ENCODE measurements around the gene HNRNPU. TPM values are rescaled to one million over a fixed set of nuclear protein-coding genes. Genes with fewer than 3 reads are reported as not detected.

HNRNPU gene
- total and polyA plus RNA-seq, 2 of the 13 experiments (the other 11 are each of a cell fraction or from before 2014, with no cell fraction given) = 101 to 508 TPM

DNA sequence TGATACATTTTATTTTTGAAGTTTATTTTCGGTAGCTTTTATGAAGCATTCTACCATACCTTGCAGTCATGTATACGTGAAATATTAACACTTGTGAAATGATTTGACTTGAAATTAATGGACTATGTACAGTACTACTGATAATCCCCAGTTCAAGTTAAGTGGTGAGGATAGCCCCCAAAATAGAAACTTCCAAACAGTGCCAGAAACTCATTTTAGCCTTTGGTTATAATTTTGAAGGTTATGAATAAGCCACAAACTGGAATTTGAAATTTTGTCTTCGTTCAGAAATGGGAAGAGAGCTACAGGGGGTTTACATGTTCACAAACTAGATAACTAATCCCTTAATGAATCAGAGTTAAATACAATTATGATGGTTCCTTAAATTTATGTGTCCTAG, 1.5 kb upstream of the HNRNPU start (continued):
- TF ChIP-seq MATR3 (CRISPR knock-in tag; IDR thresholded peaks at IDR 0.05) (no peak), ZNF121 (CRISPR knock-in tag; IDR thresholded peaks at IDR 0.05) (no peak), ZNF3 (CRISPR knock-in tag; IDR thresholded peaks at IDR 0.05) (no peak)
- TF ChIP-seq, protein P1, sequence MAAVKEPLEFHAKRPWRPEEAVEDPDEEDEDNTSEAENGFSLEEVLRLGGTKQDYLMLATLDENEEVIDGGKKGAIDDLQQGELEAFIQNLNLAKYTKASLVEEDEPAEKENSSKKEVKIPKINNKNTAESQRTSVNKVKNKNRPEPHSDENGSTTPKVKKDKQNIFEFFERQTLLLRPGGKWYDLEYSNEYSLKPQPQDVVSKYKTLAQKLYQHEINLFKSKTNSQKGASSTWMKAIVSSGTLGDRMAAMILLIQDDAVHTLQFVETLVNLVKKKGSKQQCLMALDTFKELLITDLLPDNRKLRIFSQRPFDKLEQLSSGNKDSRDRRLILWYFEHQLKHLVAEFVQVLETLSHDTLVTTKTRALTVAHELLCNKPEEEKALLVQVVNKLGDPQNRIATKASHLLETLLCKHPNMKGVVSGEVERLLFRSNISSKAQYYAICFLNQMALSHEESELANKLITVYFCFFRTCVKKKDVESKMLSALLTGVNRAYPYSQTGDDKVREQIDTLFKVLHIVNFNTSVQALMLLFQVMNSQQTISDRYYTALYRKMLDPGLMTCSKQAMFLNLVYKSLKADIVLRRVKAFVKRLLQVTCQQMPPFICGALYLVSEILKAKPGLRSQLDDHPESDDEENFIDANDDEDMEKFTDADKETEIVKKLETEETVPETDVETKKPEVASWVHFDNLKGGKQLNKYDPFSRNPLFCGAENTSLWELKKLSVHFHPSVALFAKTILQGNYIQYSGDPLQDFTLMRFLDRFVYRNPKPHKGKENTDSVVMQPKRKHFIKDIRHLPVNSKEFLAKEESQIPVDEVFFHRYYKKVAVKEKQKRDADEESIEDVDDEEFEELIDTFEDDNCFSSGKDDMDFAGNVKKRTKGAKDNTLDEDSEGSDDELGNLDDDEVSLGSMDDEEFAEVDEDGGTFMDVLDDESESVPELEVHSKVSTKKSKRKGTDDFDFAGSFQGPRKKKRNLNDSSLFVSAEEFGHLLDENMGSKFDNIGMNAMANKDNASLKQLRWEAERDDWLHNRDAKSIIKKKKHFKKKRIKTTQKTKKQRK (IDR thresholded peaks at IDR 0.05; ENCODE audit: low read length) = no peak

DNA sequence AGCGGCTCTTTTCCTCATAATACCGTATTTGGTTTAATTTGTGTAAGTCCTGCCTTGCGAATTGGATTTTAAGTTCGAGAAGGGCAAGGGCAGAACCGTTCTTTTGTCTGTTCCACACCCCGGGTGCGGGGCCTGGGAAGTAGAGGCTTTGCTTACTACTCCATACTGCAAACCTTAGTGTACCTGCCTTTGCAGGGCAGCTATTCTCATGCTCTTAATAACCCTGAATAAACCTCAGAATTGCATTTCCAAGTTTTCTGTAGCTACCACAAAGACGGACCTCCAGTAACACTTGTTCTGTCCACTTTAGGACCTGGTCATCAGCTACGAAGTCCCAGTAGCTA, 657 bp upstream of the HNRNPU start:
- CTCF ChIA-PET (ENCODE audit: low intra/inter-chr PET ratio, low total read pairs) = no interaction called here
- FAIRE-seq = peak; percentile 28
- peak; percentile 46 for ATAC-seq

More for the DNA sequence above, 657 bp upstream of the HNRNPU start:
- peak; percentile 49 for DNase-seq (ENCODE audit: low spot score)
- peak overlapping the region; percentile 100 for H3K27ac ChIP-seq (ENCODE audit: extremely low read length, insufficient read depth, low read length)
- H3K4me3 ChIP-seq (replicated peaks in 1 of 3; ENCODE audit: insufficient read depth in 1 of 3, low read depth in 2 of 3, low read length in 3 of 3) = peak overlapping the region; percentile 62 to 100 (median 97)
- no peaks in the 10 kb centered on the region; a peak in 1 of 5 replicates for H3K27me3 ChIP-seq (ENCODE audit: control insufficient read depth in 1 of 2, insufficient read depth in 2 of 2, low read length in 2 of 2)
- H2AFZ ChIP-seq (ENCODE audit: low read length) = no peak overlapping the region
- TF ChIP-seq ZSCAN29 (CRISPR knock-in tag; conservative IDR thresholded peaks at IDR 0.05) (peak; percentile 58; the same call in 1 of the 2 replicates), ZNF12 (CRISPR knock-in tag; IDR thresholded peaks at IDR 0.05) (no peak), DMAP1 (CRISPR knock-in tag; IDR thresholded peaks at IDR 0.05) (no peak), ZC3H4 (CRISPR knock-in tag; IDR thresholded peaks at IDR 0.05; ENCODE audit: borderline replicate concordance) (peak; percentile 81), MTA1 (CRISPR knock-in tag; IDR thresholded peaks at IDR 0.05; ENCODE audit: borderline replicate concordance) (no peak), ASH2L (IDR thresholded peaks at IDR 0.05; ENCODE audit: insufficient read length, low read depth, low read length) (peak; percentile 1), ZNF605 (CRISPR knock-in tag; IDR thresholded peaks at IDR 0.05) (peak; percentile 9), NFIC (IDR thresholded peaks at IDR 0.05; ENCODE audit: low read length) (peak; percentile 29; the same call in 1 of the 2 replicates), RBM22 (optimal IDR thresholded peaks at IDR 0.05; ENCODE audit: low read length) (peak; percentile 35)
- TF ChIP-seq, protein P2, sequence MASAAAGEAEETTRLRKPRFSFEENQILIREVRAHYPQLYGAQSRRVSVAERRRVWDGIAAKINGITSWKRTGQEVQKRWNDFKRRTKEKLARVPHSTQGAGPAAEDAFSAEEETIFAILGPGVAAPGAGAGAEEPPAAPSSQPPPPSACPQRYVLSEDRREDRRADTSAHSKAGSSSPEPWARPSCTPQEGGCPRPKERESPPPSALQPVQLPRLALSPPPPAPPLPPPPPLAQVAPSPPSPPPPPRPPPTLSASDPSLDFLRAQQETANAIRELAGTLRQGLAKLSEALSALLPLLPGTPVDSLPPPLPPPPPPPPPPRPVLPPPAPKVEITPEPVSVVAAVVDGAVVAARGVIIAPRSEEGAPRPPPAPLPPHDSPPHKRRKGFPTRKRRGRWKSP (CRISPR knock-in tag; IDR thresholded peaks at IDR 0.05) = peak; percentile 10; the same call in 1 of the 2 replicates
- TF ChIP-seq, protein P3, sequence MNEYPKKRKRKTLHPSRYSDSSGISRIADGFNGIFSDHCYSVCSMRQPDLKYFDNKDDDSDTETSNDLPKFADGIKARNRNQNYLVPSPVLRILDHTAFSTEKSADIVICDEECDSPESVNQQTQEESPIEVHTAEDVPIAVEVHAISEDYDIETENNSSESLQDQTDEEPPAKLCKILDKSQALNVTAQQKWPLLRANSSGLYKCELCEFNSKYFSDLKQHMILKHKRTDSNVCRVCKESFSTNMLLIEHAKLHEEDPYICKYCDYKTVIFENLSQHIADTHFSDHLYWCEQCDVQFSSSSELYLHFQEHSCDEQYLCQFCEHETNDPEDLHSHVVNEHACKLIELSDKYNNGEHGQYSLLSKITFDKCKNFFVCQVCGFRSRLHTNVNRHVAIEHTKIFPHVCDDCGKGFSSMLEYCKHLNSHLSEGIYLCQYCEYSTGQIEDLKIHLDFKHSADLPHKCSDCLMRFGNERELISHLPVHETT (CRISPR knock-in tag; conservative IDR thresholded peaks at IDR 0.05) = no peak
- TF ChIP-seq, protein P4, sequence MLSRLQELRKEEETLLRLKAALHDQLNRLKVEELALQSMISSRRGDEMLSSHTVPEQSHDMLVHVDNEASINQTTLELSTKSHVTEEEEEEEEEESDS (CRISPR knock-in tag; IDR thresholded peaks at IDR 0.05; ENCODE audit: borderline replicate concordance) = 0 out of 2 replicates have a peak, but pooled peaks have one; percentile 17
- in situ Hi-C loops (cut with HindIII; ENCODE audit: extremely low pct_ligation_motif_present, low pct_unique_long_range_greater_than_20kb) (no loop called here), intact Hi-C loops (cut with micrococcal nuclease; ENCODE audit: unreplicated experiment) (loop anchor here (5.0 kb wide), 1 partner anchor 52 kb away; no protein-coding TSS in a partner anchor)
- peaks cover 29% of the 10 kb centered on the region for H4K20me1 ChIP-seq (ENCODE audit: insufficient read depth, low read length)
- POLR2A ChIA-PET = interaction anchor here (0.6 to 8.0 kb wide), 9 partner anchors 12 to 213 kb away, joined by 3 to 163 read pairs (median 6); partner anchors contain the start of gene COX20
- peaks cover 2 to 18% of the 10 kb centered on the region in 2 experiments for H3K36me3 ChIP-seq (replicated peaks in 1 of 2; ENCODE audit: control insufficient read depth in 1 of 2, insufficient read depth in 2 of 2, low read length in 2 of 2)
- TSS peak; percentile 97 for BruUV-seq (replicated peaks)
- peak overlapping the region; percentile 100 for H3K9ac ChIP-seq (ENCODE audit: insufficient read depth, low read depth, low read length)
- H3K9me3 ChIP-seq (ENCODE audit: low read length) = no peaks in the 10 kb centered on the region
- H3K79me2 ChIP-seq (ENCODE audit: insufficient read depth, low read length) = peaks cover 44% of the 10 kb centered on the region
- WGBS (ENCODE audit: low lambda C conversion rate) = 0% methylated on average over 9 of the region's 9 CpGs
- peak overlapping the region; percentile 85 for H3K4me2 ChIP-seq (ENCODE audit: low read depth, low read length)
- peaks cover 54% of the 10 kb centered on the region for H3K4me1 ChIP-seq (ENCODE audit: insufficient read depth, low read length)

Measured in HepG2 (cell line).